ENCODE results near the gene DDX19B.

DNA sequence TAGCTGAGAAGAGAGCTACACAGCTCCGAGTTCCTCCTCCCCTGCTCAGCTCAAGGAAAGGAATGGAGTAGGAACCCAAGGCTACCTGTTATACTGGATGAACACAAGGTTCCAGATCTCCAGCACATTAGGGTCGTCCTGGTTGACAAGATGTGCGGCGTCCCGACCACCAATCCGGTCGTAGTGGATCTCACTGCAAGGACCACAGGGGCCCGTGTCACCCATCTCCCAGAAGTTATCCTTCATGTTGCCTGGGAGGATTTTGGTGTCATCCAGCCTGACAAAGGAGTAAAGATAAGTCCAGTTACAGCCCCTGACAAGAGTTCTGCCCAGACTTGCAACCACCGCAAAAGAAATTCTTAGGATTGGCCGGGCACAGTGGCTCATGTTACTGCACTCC lies 27.3 kb upstream of the DDX19B start:
- no peak for TF ChIP-seq CEBPB (IDR thresholded peaks at IDR 0.05)
- TF ChIP-seq MAFK (IDR thresholded peaks at IDR 0.05; ENCODE audit: partially characterized antibody): no peak
- TF ChIP-seq BCL3 (IDR thresholded peaks at IDR 0.05): no peak
- TF ChIP-seq, protein P1, sequence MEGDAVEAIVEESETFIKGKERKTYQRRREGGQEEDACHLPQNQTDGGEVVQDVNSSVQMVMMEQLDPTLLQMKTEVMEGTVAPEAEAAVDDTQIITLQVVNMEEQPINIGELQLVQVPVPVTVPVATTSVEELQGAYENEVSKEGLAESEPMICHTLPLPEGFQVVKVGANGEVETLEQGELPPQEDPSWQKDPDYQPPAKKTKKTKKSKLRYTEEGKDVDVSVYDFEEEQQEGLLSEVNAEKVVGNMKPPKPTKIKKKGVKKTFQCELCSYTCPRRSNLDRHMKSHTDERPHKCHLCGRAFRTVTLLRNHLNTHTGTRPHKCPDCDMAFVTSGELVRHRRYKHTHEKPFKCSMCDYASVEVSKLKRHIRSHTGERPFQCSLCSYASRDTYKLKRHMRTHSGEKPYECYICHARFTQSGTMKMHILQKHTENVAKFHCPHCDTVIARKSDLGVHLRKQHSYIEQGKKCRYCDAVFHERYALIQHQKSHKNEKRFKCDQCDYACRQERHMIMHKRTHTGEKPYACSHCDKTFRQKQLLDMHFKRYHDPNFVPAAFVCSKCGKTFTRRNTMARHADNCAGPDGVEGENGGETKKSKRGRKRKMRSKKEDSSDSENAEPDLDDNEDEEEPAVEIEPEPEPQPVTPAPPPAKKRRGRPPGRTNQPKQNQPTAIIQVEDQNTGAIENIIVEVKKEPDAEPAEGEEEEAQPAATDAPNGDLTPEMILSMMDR (IDR thresholded peaks at IDR 0.05): no peak
- TF ChIP-seq CHD2 (IDR thresholded peaks at IDR 0.05; ENCODE audit: low read length, partially characterized antibody): no peak
- no peak for TF ChIP-seq POLR2A (IDR thresholded peaks at IDR 0.05; ENCODE audit: low read length)
- TF ChIP-seq RAD21 (conservative IDR thresholded peaks at IDR 0.05 in 1 of 2, IDR thresholded peaks at IDR 0.05 in 1 of 2): no peak
- TF ChIP-seq RFX5 (IDR thresholded peaks at IDR 0.05): no peak
- TF ChIP-seq, protein P2, sequence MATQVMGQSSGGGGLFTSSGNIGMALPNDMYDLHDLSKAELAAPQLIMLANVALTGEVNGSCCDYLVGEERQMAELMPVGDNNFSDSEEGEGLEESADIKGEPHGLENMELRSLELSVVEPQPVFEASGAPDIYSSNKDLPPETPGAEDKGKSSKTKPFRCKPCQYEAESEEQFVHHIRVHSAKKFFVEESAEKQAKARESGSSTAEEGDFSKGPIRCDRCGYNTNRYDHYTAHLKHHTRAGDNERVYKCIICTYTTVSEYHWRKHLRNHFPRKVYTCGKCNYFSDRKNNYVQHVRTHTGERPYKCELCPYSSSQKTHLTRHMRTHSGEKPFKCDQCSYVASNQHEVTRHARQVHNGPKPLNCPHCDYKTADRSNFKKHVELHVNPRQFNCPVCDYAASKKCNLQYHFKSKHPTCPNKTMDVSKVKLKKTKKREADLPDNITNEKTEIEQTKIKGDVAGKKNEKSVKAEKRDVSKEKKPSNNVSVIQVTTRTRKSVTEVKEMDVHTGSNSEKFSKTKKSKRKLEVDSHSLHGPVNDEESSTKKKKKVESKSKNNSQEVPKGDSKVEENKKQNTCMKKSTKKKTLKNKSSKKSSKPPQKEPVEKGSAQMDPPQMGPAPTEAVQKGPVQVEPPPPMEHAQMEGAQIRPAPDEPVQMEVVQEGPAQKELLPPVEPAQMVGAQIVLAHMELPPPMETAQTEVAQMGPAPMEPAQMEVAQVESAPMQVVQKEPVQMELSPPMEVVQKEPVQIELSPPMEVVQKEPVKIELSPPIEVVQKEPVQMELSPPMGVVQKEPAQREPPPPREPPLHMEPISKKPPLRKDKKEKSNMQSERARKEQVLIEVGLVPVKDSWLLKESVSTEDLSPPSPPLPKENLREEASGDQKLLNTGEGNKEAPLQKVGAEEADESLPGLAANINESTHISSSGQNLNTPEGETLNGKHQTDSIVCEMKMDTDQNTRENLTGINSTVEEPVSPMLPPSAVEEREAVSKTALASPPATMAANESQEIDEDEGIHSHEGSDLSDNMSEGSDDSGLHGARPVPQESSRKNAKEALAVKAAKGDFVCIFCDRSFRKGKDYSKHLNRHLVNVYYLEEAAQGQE (IDR thresholded peaks at IDR 0.05): no peak
- TF ChIP-seq ESRRA (IDR thresholded peaks at IDR 0.05; ENCODE audit: borderline replicate concordance, low read length): no peak
- TF ChIP-seq, protein P3, sequence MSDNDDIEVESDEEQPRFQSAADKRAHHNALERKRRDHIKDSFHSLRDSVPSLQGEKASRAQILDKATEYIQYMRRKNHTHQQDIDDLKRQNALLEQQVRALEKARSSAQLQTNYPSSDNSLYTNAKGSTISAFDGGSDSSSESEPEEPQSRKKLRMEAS (IDR thresholded peaks at IDR 0.05): no peak
- no peak for TF ChIP-seq EHMT2 (IDR thresholded peaks at IDR 0.05; ENCODE audit: low read depth)
- TF ChIP-seq, protein P4, sequence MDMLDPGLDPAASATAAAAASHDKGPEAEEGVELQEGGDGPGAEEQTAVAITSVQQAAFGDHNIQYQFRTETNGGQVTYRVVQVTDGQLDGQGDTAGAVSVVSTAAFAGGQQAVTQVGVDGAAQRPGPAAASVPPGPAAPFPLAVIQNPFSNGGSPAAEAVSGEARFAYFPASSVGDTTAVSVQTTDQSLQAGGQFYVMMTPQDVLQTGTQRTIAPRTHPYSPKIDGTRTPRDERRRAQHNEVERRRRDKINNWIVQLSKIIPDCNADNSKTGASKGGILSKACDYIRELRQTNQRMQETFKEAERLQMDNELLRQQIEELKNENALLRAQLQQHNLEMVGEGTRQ (IDR thresholded peaks at IDR 0.05): no peak

All from A549 (cell line).